Skin of body (tissue), 2 donors: ENCODE measurements around the gene GSS. TPM values are rescaled to one million over a fixed set of nuclear protein-coding genes. Genes with fewer than 3 reads are reported as not detected.

ENCODE experiments used
- DNase-seq: peaks from one replicate; lab custom pipeline; 2025; lab: John Stamatoyannopoulos, UW
- total RNA-seq: library from RNA; depleted of rRNA; stranded (reverse); fragments of >200 nt; gene quantifications from one replicate; pipeline ENCODE4 v1.2.3, GENCODE V29; 2014

The GSS gene
- total RNA-seq, 1 donor from 2014 or later = 26.5 TPM

- DNase-seq = no peak
Measured at GRCh38 chr20:34978092-34978744, 22.6 kb upstream of the GSS start.

- no peak for DNase-seq
Measured at GRCh38 chr20:34977365-34978091, 21.9 kb upstream of the GSS start.

GRCh38 chr20:34976286-34976685 is 20.7 kb upstream of the GSS start:
- no peak for DNase-seq

- DNase-seq = no peak
Measured at GRCh38 chr20:34974246-34974645, 18.6 kb upstream of the GSS start.

GRCh38 chr20:34971561-34972235 is 16.1 kb upstream of the GSS start:
- no peak for DNase-seq

GRCh38 chr20:34970846-34971560 is 15.4 kb upstream of the GSS start:
- DNase-seq = no peak

GRCh38 chr20:34970193-34970840 is 14.7 kb upstream of the GSS start:
- DNase-seq = no peak

GRCh38 chr20:34968042-34968775 is 12.6 kb upstream of the GSS start:
- no peak for DNase-seq

GRCh38 chr20:34967421-34967820 is 11.8 kb upstream of the GSS start:
- DNase-seq = no peak

- no peak for DNase-seq
Measured at GRCh38 chr20:34965051-34965450, 9.4 kb upstream of the GSS start.

- no peak for DNase-seq
Measured at GRCh38 chr20:34964486-34964885, 8.9 kb upstream of the GSS start.

GRCh38 chr20:34956751-34957472 is 1.3 kb upstream of the GSS start:
- no peak for DNase-seq

GRCh38 chr20:34956041-34956458 is 444 bp upstream of the GSS start:
- no peak for DNase-seq

GRCh38 chr20:34954904-34955230 is 739 bp downstream of the GSS start:
- no peak for DNase-seq

- no peak for DNase-seq
Measured at GRCh38 chr20:34953960-34954359, 1.6 kb downstream of the GSS start.

GRCh38 chr20:34952671-34953070 is 2.9 kb downstream of the GSS start:
- no peak for DNase-seq

- no peak for DNase-seq
Measured at GRCh38 chr20:34951652-34952051, 4.0 kb downstream of the GSS start.

- no peak for DNase-seq
Measured at GRCh38 chr20:34951252-34951651, 4.4 kb downstream of the GSS start.

- no peak for DNase-seq
Measured at GRCh38 chr20:34949120-34949519, 6.5 kb downstream of the GSS start.

- no peak for DNase-seq
Measured at GRCh38 chr20:34948030-34948429, 7.6 kb downstream of the GSS start.
